GM23338 (cell line): ENCODE measurements around the gene UBTF. TPM values are rescaled to one million over a fixed set of nuclear protein-coding genes. Genes with fewer than 3 reads are reported as not detected.

Source experiments
- ATAC-seq: fragments of 200-7000 bp; cut with Tn5 transposase; 3 replicates; pipeline ENCODE4 v1.9.1; 2020
- DNase-seq: peaks from one replicate; pipeline ENCODE4 v3.0.0-alpha.2; 2015; ENCODE audit warnings: low spot score
- H2AFZ ChIP-seq: fragments of 200-600 bp; sonication (generic); 2 replicates; pipeline ENCODE4 v1.8.0; 2016; ENCODE audit warnings: antibody characterized with exemption, mild to moderate bottlenecking, moderate library complexity
- H3F3A ChIP-seq: fragments of 200-600 bp; sonication (generic); replicated peaks from 2 replicates; pipeline ENCODE4 v1.8.0; 2017; ENCODE audit warnings: antibody characterized with exemption, mixed run types, low read depth
- H3K27ac ChIP-seq: fragments of 200-600 bp; sonication (generic); 2 replicates; pipeline ENCODE4 v1.6.1; 2016; ENCODE audit warnings: low read depth
- H3K27me3 ChIP-seq: fragments of 200-600 bp; sonication (generic); 2 replicates; pipeline ENCODE4 v1.8.0; 2016; ENCODE audit warnings: mild to moderate bottlenecking, mixed run types, moderate library complexity; ENCODE audit not compliant: insufficient read depth
- H3K36me3 ChIP-seq: fragments of 200-600 bp; sonication (generic); 2 replicates; pipeline ENCODE4 v1.8.0; 2016; ENCODE audit warnings: mild to moderate bottlenecking; ENCODE audit not compliant: insufficient read depth
- H3K4me1 ChIP-seq: fragments of 200-600 bp; sonication (generic); 2 replicates; pipeline ENCODE4 v1.8.0; 2016; ENCODE audit warnings: mild to moderate bottlenecking, moderate library complexity; ENCODE audit not compliant: insufficient read depth
- H3K4me2 ChIP-seq: fragments of 200-600 bp; sonication (generic); 2 replicates; pipeline ENCODE4 v1.7.1; 2017; ENCODE audit warnings: mixed run types
- H3K4me3 ChIP-seq: fragments of 200-600 bp; sonication (generic); 2 replicates; pipeline ENCODE4 v1.6.1; 2016; ENCODE audit warnings: mixed run types
- H3K79me2 ChIP-seq: fragments of 200-600 bp; sonication (generic); replicated peaks from 2 replicates; pipeline ENCODE4 v1.8.0; 2017; ENCODE audit warnings: mild to moderate bottlenecking; ENCODE audit not compliant: insufficient read depth
- H3K9me2 ChIP-seq: fragments of 200-600 bp; sonication (generic); 2 replicates; pipeline ENCODE4 v1.8.0; 2017; ENCODE audit not compliant: insufficient read depth
- H4K20me1 ChIP-seq: fragments of 200-600 bp; sonication (generic); replicated peaks from 2 replicates; pipeline ENCODE4 v1.8.0; 2017; ENCODE audit warnings: mild to moderate bottlenecking; ENCODE audit not compliant: insufficient read depth
- H3K27ac Mint-ChIP-seq: 2 replicates; pipeline ENCODE4 v1.8.0; 2020; ENCODE audit warnings: inconsistent platforms, mild to moderate bottlenecking, moderate library complexity, mixed read lengths
- H3K27me3 Mint-ChIP-seq: 3 replicates; pipeline ENCODE4 v1.8.0; 2022; ENCODE audit warnings: low read depth, mild to moderate bottlenecking, moderate library complexity, mixed read lengths, inconsistent platforms; ENCODE audit not compliant: insufficient read depth, poor library complexity
- H3K36me3 Mint-ChIP-seq: 3 replicates; pipeline ENCODE4 v1.8.0; 2021; ENCODE audit warnings: low read depth, mild to moderate bottlenecking, inconsistent platforms, moderate library complexity, mixed read lengths
- H3K4me1 Mint-ChIP-seq: 3 replicates; pipeline ENCODE4 v1.8.0; 2020; ENCODE audit warnings: mild to moderate bottlenecking, inconsistent platforms, mixed read lengths
- H3K4me3 Mint-ChIP-seq: 3 replicates; pipeline ENCODE4 v1.8.0; 2021; ENCODE audit warnings: moderate library complexity, mild to moderate bottlenecking, inconsistent platforms, mixed read lengths
- H3K9me3 Mint-ChIP-seq: 3 replicates; pipeline ENCODE4 v1.8.0; 2020; ENCODE audit warnings: moderate library complexity, mild to moderate bottlenecking, inconsistent platforms, mixed read lengths
- CREB1 ChIP-seq: fragments of 250-450 bp; sonication (Bioruptor Pico); IDR thresholded peaks from 2 replicates; pipeline ENCODE4 v1.5.0; 2020; ENCODE audit warnings: low read depth, mild to moderate bottlenecking, moderate library complexity
- EZH2phosphoT487 ChIP-seq: fragments of 200-600 bp; sonication (generic); IDR thresholded peaks from one replicate; pipeline ENCODE4 v1.8.1; 2018; ENCODE audit warnings: antibody characterized with exemption; ENCODE audit not compliant: unreplicated experiment
- NANOG ChIP-seq: IDR thresholded peaks from 2 replicates; pipeline ENCODE4 v1.6.1; 2016; ENCODE audit warnings: antibody characterized with exemption, borderline replicate concordance
- ZNF114 ChIP-seq: fragments of 250-450 bp; sonication (Bioruptor Pico); IDR thresholded peaks from 2 replicates; pipeline ENCODE4 v1.5.0; 2020; ENCODE audit warnings: mild to moderate bottlenecking, moderate library complexity
- polyA plus RNA-seq: library from polyadenylated mRNA; unstranded; fragments of >200 nt; fragmentation: Nextera tagmentation; extraction: Ambion mirVana; gene quantifications from 2 replicates; pipeline ENCODE4 v1.2.1, GENCODE V29; 2016
- total RNA-seq: library from RNA; depleted of rRNA; stranded (reverse); fragments of >200 nt; shearing (Covaris generic); gene quantifications from 2 replicates; pipeline ENCODE4 v1.2.3, GENCODE V29; 2014
- TF ChIP-seq, protein P1 (sequence below): fragments of 250-450 bp; sonication (Bioruptor Pico); IDR thresholded peaks from 2 replicates; pipeline ENCODE4 v1.5.0; 2020; ENCODE audit warnings: mild to moderate bottlenecking, moderate library complexity

Gene UBTF
- total and polyA plus RNA-seq, 2 experiments from 2014 or later = 29.9 to 62.2 TPM

DNA sequence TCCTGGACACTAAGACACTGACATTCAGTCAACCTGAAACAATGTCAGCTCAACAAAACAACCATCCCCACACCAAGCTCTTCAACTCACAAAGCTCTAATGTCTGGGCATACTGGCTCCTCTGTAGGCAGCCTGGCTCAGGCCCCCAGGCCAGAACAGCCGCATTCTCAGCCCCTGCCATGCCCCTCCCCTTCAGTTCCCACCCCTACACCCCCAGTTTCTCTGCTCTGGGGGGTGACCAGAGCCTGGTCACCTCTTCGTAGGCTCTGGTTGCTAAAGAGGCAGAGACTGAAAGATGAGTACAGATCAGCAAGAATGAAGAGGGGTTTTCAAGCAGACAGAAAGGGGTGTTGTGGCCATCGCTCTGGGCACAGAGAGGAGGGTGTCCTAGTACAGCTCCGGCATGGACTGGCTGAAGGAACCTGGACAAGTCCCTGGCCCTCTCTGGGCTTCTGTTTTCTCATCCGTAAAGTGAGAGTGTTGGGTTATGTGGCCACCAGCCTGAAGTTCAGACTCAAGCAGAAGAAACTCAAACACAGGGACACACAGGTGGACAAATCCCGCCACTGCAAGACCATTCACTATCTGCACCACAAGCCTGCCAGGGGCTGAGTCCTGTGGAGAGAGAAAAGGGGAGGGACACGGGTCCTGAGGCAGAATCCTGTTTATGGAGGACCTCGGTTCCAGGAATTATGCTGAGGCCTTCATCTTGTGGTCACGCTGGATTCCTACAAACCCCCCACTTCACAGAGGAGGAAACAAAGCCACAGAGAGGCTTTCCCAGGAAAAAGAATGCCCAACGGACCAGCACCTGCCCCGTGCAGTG, 49.4 kb upstream of the UBTF start (continued):
- TF ChIP-seq CREB1 (CRISPR knock-in tag) (no peak), EZH2phosphoT487 (no peak), ZNF114 (CRISPR knock-in tag) (no peak)
- TF ChIP-seq, protein P1, sequence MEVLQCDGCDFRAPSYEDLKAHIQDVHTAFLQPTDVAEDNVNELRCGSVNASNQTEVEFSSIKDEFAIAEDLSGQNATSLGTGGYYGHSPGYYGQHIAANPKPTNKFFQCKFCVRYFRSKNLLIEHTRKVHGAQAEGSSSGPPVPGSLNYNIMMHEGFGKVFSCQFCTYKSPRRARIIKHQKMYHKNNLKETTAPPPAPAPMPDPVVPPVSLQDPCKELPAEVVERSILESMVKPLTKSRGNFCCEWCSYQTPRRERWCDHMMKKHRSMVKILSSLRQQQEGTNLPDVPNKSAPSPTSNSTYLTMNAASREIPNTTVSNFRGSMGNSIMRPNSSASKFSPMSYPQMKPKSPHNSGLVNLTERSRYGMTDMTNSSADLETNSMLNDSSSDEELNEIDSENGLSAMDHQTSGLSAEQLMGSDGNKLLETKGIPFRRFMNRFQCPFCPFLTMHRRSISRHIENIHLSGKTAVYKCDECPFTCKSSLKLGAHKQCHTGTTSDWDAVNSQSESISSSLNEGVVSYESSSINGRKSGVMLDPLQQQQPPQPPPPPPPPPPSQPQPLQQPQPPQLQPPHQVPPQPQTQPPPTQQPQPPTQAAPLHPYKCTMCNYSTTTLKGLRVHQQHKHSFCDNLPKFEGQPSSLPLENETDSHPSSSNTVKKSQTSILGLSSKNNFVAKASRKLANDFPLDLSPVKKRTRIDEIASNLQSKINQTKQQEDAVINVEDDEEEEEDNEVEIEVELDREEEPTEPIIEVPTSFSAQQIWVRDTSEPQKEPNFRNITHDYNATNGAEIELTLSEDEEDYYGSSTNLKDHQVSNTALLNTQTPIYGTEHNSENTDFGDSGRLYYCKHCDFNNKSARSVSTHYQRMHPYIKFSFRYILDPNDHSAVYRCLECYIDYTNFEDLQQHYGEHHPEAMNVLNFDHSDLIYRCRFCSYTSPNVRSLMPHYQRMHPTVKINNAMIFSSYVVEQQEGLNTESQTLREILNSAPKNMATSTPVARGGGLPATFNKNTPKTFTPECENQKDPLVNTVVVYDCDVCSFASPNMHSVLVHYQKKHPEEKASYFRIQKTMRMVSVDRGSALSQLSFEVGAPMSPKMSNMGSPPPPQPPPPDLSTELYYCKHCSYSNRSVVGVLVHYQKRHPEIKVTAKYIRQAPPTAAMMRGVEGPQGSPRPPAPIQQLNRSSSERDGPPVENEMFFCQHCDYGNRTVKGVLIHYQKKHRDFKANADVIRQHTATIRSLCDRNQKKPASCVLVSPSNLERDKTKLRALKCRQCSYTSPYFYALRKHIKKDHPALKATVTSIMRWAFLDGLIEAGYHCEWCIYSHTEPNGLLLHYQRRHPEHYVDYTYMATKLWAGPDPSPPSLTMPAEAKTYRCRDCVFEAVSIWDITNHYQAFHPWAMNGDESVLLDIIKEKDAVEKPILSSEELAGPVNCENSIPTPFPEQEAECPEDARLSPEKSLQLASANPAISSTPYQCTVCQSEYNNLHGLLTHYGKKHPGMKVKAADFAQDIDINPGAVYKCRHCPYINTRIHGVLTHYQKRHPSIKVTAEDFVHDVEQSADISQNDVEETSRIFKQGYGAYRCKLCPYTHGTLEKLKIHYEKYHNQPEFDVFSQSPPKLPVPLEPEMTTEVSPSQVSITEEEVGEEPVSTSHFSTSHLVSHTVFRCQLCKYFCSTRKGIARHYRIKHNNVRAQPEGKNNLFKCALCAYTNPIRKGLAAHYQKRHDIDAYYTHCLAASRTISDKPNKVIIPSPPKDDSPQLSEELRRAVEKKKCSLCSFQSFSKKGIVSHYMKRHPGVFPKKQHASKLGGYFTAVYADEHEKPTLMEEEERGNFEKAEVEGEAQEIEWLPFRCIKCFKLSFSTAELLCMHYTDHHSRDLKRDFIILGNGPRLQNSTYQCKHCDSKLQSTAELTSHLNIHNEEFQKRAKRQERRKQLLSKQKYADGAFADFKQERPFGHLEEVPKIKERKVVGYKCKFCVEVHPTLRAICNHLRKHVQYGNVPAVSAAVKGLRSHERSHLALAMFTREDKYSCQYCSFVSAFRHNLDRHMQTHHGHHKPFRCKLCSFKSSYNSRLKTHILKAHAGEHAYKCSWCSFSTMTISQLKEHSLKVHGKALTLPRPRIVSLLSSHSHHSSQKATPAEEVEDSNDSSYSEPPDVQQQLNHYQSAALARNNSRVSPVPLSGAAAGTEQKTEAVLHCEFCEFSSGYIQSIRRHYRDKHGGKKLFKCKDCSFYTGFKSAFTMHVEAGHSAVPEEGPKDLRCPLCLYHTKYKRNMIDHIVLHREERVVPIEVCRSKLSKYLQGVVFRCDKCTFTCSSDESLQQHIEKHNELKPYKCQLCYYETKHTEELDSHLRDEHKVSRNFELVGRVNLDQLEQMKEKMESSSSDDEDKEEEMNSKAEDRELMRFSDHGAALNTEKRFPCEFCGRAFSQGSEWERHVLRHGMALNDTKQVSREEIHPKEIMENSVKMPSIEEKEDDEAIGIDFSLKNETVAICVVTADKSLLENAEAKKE (CRISPR knock-in tag) = no peak

DNA sequence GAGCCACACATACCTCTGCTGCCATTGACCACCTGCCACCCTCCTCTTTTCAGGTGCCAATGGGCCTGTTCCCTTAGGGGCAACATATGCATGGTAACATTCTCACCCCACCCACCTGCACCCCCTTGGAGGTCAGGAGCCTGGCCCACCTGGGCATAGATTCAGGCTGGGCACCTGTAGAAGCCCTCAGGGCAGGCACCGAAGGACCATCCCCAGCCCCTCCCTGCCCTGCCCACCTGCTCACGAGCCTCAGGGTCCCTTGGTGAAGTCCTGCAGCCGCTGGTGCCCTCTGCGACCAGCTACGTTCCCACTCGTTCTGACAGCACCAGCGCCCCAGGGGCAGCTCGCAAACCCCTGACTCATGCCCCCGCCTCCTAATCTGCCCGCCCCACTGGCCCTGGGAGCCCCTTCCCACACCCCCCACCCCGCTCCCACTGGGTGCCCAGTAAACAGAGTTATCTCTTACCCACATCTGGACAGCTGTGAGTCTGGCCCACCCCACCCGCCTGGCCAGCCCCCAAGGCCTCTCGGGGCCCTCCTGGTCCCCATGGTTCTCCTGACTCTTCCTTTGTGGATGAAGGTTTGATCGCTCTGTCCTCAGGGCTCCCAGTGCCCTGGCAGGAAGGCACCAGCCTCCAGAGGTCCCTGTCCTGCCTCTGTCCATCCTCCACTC, 48.5 kb upstream of the UBTF start, which contains the start of gene SLC4A1:
SLC4A1 (minus strand) TSS at position 318 of the 673 bp plus-strand sequence. CDS start 5,269 bp downstream, outside the sequence.
- H3K9me2 ChIP-seq = no peaks in the 10 kb centered on the region
- no peak within 1 kb of the TSS for H3K27ac ChIP-seq
- H3K4me1 Mint-ChIP-seq = peaks cover 12% of the 10 kb centered on the region
- no peak for ATAC-seq
- H3K27me3 Mint-ChIP-seq = peaks cover 12% of the 10 kb centered on the region
- H3K4me2 ChIP-seq = no peak within 1 kb of the TSS
- H3K36me3 ChIP-seq = no peaks in the 10 kb centered on the region
- no peaks in the 10 kb centered on the region for H3K4me1 ChIP-seq
- H3K27me3 ChIP-seq = no peaks in the 10 kb centered on the region
- H3K4me3 ChIP-seq = no peak within 1 kb of the TSS
- no peaks in the 10 kb centered on the region for H3F3A ChIP-seq
- no peak within 1 kb of the TSS for H3K27ac Mint-ChIP-seq
- no peak within 1 kb of the TSS for H2AFZ ChIP-seq
- no peaks in the 10 kb centered on the region for H4K20me1 ChIP-seq
- H3K36me3 Mint-ChIP-seq = no peaks in the 10 kb centered on the region
- no peaks in the 10 kb centered on the region for H3K79me2 ChIP-seq
- no peaks in the 10 kb centered on the region for H3K9me3 Mint-ChIP-seq
- no peak within 1 kb of the TSS for H3K4me3 Mint-ChIP-seq
- TF ChIP-seq EZH2phosphoT487 (no peak), NANOG (no peak)
- no peak for DNase-seq
